Smooth muscle cell (in vitro differentiated cells): ENCODE measurements around the gene FHL1. TPM values are rescaled to one million over a fixed set of nuclear protein-coding genes. Genes with fewer than 3 reads are reported as not detected.
A peak's percentile ranks its signal among the peaks of the same experiment; 100 is the strongest.

Experiments used
- DNase-seq: peaks from one replicate; lab custom pipeline; 2025; ENCODE audit not compliant: unreplicated experiment; lab: John Stamatoyannopoulos, UW
- H2AFZ ChIP-seq: fragments of 200-600 bp; sonication (generic); 2 replicates; pipeline ENCODE4 v1.6.0; 2016; ENCODE audit warnings: antibody characterized with exemption, low read depth, mild to moderate bottlenecking
- H3F3A ChIP-seq: fragments of 200-600 bp; sonication (generic); 2 replicates; pipeline ENCODE4 v1.6.0; 2017; ENCODE audit warnings: antibody characterized with exemption, low read depth
- H3K27ac ChIP-seq: fragments of 200-600 bp; sonication (generic); 2 replicates; pipeline ENCODE4 v1.5.1; 2016; ENCODE audit warnings: low read depth, mild to moderate bottlenecking
- H3K27me3 ChIP-seq: fragments of 200-600 bp; sonication (generic); 2 replicates; pipeline ENCODE4 v1.6.1; 2016; ENCODE audit warnings: low read depth, mild to moderate bottlenecking
- H3K36me3 ChIP-seq: fragments of 200-600 bp; sonication (generic); 2 replicates; pipeline ENCODE4 v1.5.1; 2016; ENCODE audit warnings: low read depth
- H3K4me1 ChIP-seq: fragments of 200-600 bp; sonication (generic); 2 replicates; pipeline ENCODE4 v1.5.1; 2016; ENCODE audit warnings: low read depth
- H3K4me2 ChIP-seq: fragments of 200-600 bp; sonication (generic); 2 replicates; pipeline ENCODE4 v1.6.0; 2016; ENCODE audit warnings: mild to moderate bottlenecking
- H3K4me3 ChIP-seq: fragments of 200-600 bp; sonication (generic); 2 replicates; pipeline ENCODE4 v1.5.1; 2016; ENCODE audit warnings: mild to moderate bottlenecking
- H3K79me2 ChIP-seq: fragments of 200-600 bp; sonication (generic); 2 replicates; pipeline ENCODE4 v1.6.0; 2016; ENCODE audit warnings: low read depth, mild to moderate bottlenecking
- H3K9ac ChIP-seq: fragments of 200-600 bp; sonication (generic); 2 replicates; pipeline ENCODE4 v1.6.0; 2016; ENCODE audit warnings: low read depth
- H3K9me3 ChIP-seq: fragments of 200-600 bp; sonication (generic); replicated peaks from 2 replicates; pipeline ENCODE4 v1.5.1; 2016; ENCODE audit warnings: low read depth
- H4K20me1 ChIP-seq: fragments of 200-600 bp; sonication (generic); 2 replicates; pipeline ENCODE4 v1.6.0; 2016; ENCODE audit warnings: low read depth
- CTCF ChIP-seq: fragments of 200-600 bp; sonication (generic); IDR thresholded peaks from 2 replicates; pipeline ENCODE4 v1.5.1; 2017; ENCODE audit warnings: borderline replicate concordance, mild to moderate bottlenecking, antibody characterized with exemption; ENCODE audit not compliant: insufficient read depth, poor library complexity, severe bottlenecking
- WGBS: methylation state at CpG from one replicate; pipeline ENCODE4 v1.1.7; 2016; ENCODE audit warnings: low lambda C conversion rate; 5-methylcytosine and 5-hydroxymethylcytosine counted together
- polyA plus RNA-seq: library from polyadenylated mRNA; unstranded; fragments of >200 nt; fragmentation: Nextera tagmentation; extraction: Ambion mirVana; gene quantifications from 2 replicates; pipeline ENCODE4 v1.2.1, GENCODE V29; 2016
- total RNA-seq: library from RNA; depleted of rRNA; stranded (reverse); fragments of >200 nt; gene quantifications from 2 replicates; pipeline ENCODE4 v1.2.3, GENCODE V29; 2014

Gene FHL1
- total and polyA plus RNA-seq, 2 experiments from 2014 or later, result 76.0 to 103 TPM

- H3K27me3 ChIP-seq, result no peaks in the 10 kb centered on the region
- H3K4me1 ChIP-seq, result no peaks in the 10 kb centered on the region
- H3K36me3 ChIP-seq, result no peaks in the 10 kb centered on the region
- H3K9me3 ChIP-seq, result no peaks in the 10 kb centered on the region
- H3K9ac ChIP-seq, result no peak overlapping the region
- H3K27ac ChIP-seq, result peak overlapping the region; percentile 45
- 52% methylated on average over 6 of the region's 6 CpGs for WGBS
- H2AFZ ChIP-seq, result no peak overlapping the region
- H4K20me1 ChIP-seq, result no peaks in the 10 kb centered on the region
- TF ChIP-seq CTCF, result no peak
- no peaks in the 10 kb centered on the region for H3F3A ChIP-seq
- no peak for DNase-seq
- H3K79me2 ChIP-seq, result no peaks in the 10 kb centered on the region
- H3K4me2 ChIP-seq, result no peak overlapping the region
- no peak overlapping the region for H3K4me3 ChIP-seq
These were observed 16.2 kb upstream of the FHL1 start for GRCh38 chrX:136130931-136131833.

- H3K27me3 ChIP-seq, result no peaks in the 10 kb centered on the region
- DNase-seq, result no peak
- no peaks in the 10 kb centered on the region for H3K36me3 ChIP-seq
- no peak overlapping the region for H2AFZ ChIP-seq
- no peaks in the 10 kb centered on the region for H3K9me3 ChIP-seq
- no peaks in the 10 kb centered on the region for H3K79me2 ChIP-seq
- no peak for TF ChIP-seq CTCF
- H3K4me1 ChIP-seq, result no peaks in the 10 kb centered on the region
- H3K9ac ChIP-seq, result no peak overlapping the region
- no peaks in the 10 kb centered on the region for H4K20me1 ChIP-seq
- H3F3A ChIP-seq, result no peaks in the 10 kb centered on the region
- no peak overlapping the region for H3K27ac ChIP-seq
- H3K4me2 ChIP-seq, result no peak overlapping the region
- WGBS, result 55% methylated on average over 4 of the region's 4 CpGs
- H3K4me3 ChIP-seq, result no peak overlapping the region
These were observed 8.4 kb upstream of the FHL1 start for GRCh38 chrX:136138939-136139338.

- Histone ChIP-seq H3K9ac (no peak overlapping the region), H3K4me1 (no peaks in the 10 kb centered on the region), H3K4me3 (no peak overlapping the region), H3K4me2 (no peak overlapping the region), H3K27me3 (no peaks in the 10 kb centered on the region), H3K9me3 (no peaks in the 10 kb centered on the region), H3K79me2 (no peaks in the 10 kb centered on the region), H3K27ac (no peak overlapping the region), H3K36me3 (no peaks in the 10 kb centered on the region), H2AFZ (no peak overlapping the region), H4K20me1 (no peaks in the 10 kb centered on the region), H3F3A (no peaks in the 10 kb centered on the region)
- DNase-seq, result no peak
- 64% methylated on average over 3 of the region's 3 CpGs for WGBS
- TF ChIP-seq CTCF, result no peak
These were observed 5.8 kb upstream of the FHL1 start for GRCh38 chrX:136141569-136141968.

GRCh38 chrX:136142592-136142991 is 4.7 kb upstream of the FHL1 start:
- Histone ChIP-seq H3F3A (no peaks in the 10 kb centered on the region), H3K9ac (no peak overlapping the region), H3K36me3 (no peaks in the 10 kb centered on the region), H3K4me2 (no peak overlapping the region), H3K4me1 (no peaks in the 10 kb centered on the region), H4K20me1 (no peaks in the 10 kb centered on the region), H3K4me3 (no peak overlapping the region), H3K27me3 (no peaks in the 10 kb centered on the region), H3K9me3 (no peaks in the 10 kb centered on the region), H3K27ac (no peak overlapping the region), H3K79me2 (no peaks in the 10 kb centered on the region), H2AFZ (no peak overlapping the region)
- no peak for DNase-seq
- 62% methylated on average over 3 of the region's 3 CpGs for WGBS
- TF ChIP-seq CTCF, result no peak
